ENCODE data around the gene NXPH1.

The NXPH1 gene

DNA sequence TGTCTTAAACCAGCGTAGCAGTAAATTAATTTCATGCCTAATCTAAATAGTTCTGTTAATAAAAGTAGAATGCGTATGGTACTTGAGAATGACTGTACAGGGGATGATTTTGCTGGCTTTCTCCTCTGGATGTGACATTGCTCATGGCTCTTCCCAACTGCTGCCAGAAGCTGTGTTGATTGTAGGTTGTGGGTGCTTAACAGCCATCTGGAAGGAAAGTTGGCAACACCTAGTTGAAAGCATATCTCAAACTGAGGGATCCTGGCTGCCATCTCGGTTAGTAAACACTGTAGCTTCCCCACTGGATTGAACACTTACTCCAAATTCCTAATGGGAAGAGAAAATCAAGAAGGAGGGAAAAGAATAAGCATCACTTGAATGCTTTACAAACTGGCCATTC is 130.9 kb downstream of the NXPH1 start:
- Histone ChIP-seq H3K4me3 (ENCODE audit: low read depth, low read length) (no peak overlapping the region), H2AFZ (no peak overlapping the region), H3K4me1 (no peaks in the 10 kb centered on the region), H3K9ac (no peak overlapping the region), H3K36me3 (ENCODE audit: control insufficient read depth, insufficient read depth, low read length) (no peaks in the 10 kb centered on the region), H3K79me2 (no peaks in the 10 kb centered on the region), H3K4me2 (ENCODE audit: low read length) (no peak overlapping the region), H3K27me3 (ENCODE audit: control insufficient read depth, insufficient read depth, low read length) (no peaks in the 10 kb centered on the region), H3K27ac (no peak overlapping the region), H3K9me3 (ENCODE audit: control insufficient read depth, low read length) (no peaks in the 10 kb centered on the region)
- TF ChIP-seq, protein P1, sequence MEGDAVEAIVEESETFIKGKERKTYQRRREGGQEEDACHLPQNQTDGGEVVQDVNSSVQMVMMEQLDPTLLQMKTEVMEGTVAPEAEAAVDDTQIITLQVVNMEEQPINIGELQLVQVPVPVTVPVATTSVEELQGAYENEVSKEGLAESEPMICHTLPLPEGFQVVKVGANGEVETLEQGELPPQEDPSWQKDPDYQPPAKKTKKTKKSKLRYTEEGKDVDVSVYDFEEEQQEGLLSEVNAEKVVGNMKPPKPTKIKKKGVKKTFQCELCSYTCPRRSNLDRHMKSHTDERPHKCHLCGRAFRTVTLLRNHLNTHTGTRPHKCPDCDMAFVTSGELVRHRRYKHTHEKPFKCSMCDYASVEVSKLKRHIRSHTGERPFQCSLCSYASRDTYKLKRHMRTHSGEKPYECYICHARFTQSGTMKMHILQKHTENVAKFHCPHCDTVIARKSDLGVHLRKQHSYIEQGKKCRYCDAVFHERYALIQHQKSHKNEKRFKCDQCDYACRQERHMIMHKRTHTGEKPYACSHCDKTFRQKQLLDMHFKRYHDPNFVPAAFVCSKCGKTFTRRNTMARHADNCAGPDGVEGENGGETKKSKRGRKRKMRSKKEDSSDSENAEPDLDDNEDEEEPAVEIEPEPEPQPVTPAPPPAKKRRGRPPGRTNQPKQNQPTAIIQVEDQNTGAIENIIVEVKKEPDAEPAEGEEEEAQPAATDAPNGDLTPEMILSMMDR (IDR thresholded peaks at IDR 0.05) = no peak

DNA sequence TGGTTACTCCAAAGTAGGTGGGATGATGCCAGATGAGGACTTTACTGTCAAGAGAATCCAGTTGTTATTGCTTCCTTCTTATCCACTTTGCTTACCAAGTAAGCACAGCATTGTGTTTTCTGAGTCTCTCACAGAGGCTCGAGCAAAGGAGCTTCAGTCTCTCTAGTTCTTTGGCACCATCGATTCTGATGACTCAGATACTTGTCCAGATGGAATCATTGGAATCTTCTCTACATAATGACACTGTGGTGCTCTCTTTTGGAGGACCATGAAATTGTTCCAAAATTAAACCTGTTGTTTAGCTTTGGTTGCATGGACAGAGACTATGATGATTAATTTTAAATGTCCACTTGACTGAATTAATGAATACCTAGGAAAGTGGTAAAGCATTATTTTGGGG is 132.6 kb downstream of the NXPH1 start:
- H3K9me3 ChIP-seq (ENCODE audit: control insufficient read depth, low read length) = no peaks in the 10 kb centered on the region
- H3K27ac ChIP-seq = no peak overlapping the region
- no peak overlapping the region for H3K9ac ChIP-seq
- no peaks in the 10 kb centered on the region for H3K79me2 ChIP-seq
- no peaks in the 10 kb centered on the region for H3K36me3 ChIP-seq (ENCODE audit: control insufficient read depth, insufficient read depth, low read length)
- no peak overlapping the region for H3K4me2 ChIP-seq (ENCODE audit: low read length)
- H3K27me3 ChIP-seq (ENCODE audit: control insufficient read depth, insufficient read depth, low read length) = no peaks in the 10 kb centered on the region
- no peaks in the 10 kb centered on the region for H3K4me1 ChIP-seq
- H2AFZ ChIP-seq = no peak overlapping the region
- no peak overlapping the region for H3K4me3 ChIP-seq (ENCODE audit: low read depth, low read length)
- TF ChIP-seq, protein P1 (IDR thresholded peaks at IDR 0.05) = no peak

DNA sequence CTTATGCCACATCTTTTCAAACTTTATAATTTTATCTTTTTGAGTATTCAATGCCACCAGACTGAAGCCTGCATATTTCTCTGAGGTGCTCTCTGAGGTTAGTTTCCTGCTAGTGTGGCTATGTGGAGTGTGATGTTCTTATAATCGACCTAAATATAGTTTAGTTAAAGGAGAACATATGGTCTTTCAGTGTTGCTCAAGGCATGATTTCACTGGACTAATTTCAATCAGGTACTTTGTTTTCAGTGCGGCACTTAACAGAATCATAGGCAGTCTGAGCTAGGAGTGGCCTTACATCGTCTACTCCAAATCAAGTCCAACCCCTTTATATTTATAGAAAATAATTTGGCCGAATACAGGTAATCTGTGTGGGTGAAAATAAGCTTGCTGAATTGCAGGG is 134.2 kb downstream of the NXPH1 start:
- Histone ChIP-seq H3K27me3 (ENCODE audit: control insufficient read depth, insufficient read depth, low read length) (no peaks in the 10 kb centered on the region), H3K9ac (no peak overlapping the region), H3K4me2 (ENCODE audit: low read length) (no peak overlapping the region), H3K27ac (no peak overlapping the region), H3K9me3 (ENCODE audit: control insufficient read depth, low read length) (no peaks in the 10 kb centered on the region), H3K4me3 (ENCODE audit: low read depth, low read length) (no peak overlapping the region), H2AFZ (no peak overlapping the region), H3K4me1 (no peaks in the 10 kb centered on the region), H3K79me2 (no peaks in the 10 kb centered on the region), H3K36me3 (ENCODE audit: control insufficient read depth, insufficient read depth, low read length) (no peaks in the 10 kb centered on the region)
- TF ChIP-seq, protein P1 (IDR thresholded peaks at IDR 0.05) = no peak

DNA sequence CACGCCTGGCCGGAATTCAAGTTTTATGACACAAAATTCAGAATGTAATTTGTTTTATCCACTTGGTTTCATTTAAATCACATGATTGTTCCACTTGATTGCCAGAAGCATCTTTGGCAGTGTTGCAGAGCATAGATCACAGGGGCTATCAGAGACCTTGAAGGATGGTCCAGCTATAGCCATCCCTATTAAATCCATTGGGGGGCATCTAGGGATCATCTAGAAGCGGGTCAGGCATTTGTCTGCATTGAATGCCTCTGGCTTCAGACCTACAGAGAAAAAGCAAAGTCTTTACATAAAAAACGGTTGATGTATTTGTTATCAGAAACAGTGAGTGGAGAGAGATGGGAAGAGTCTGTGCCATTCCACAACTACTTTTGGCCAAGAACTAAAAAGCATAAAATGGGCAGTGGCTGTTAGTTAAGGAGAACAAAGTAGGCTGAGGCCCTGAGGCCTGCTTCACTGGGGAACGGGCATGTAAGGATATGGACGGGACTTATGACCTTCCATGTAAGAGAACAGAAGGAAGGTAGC is 146.3 kb downstream of the NXPH1 start:
- Histone ChIP-seq H3K36me3 (ENCODE audit: control insufficient read depth, insufficient read depth, low read length) (no peaks in the 10 kb centered on the region), H3K27ac (no peak overlapping the region), H3K4me2 (ENCODE audit: low read length) (no peak overlapping the region), H3K9ac (no peak overlapping the region), H3K4me3 (ENCODE audit: low read depth, low read length) (no peak overlapping the region), H3K79me2 (no peaks in the 10 kb centered on the region), H2AFZ (no peak overlapping the region), H3K9me3 (ENCODE audit: control insufficient read depth, low read length) (no peaks in the 10 kb centered on the region), H3K27me3 (ENCODE audit: control insufficient read depth, insufficient read depth, low read length) (no peaks in the 10 kb centered on the region), H3K4me1 (no peaks in the 10 kb centered on the region)
- TF ChIP-seq, protein P1 (IDR thresholded peaks at IDR 0.05) = no peak

DNA sequence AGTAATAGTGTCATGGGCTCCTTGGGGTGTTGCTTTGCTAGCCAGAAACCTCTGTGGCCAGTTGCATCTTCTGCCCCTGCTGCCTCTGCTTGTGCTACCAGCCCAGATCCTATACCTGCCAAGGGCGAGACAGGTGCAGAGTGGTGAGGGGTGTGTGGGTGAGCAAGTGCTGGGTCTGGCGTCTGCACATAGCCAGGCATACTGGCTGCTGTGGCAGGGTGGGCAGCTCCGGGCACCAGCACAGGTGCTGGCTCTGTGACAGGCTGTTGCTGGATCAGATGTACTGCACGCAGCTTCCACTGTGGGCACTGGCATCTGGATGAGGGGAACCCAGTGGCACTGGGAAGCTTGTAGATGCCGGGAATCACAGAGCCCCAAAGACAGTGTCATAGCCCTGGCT is 148.4 kb downstream of the NXPH1 start:
- Histone ChIP-seq H3K4me3 (ENCODE audit: low read depth, low read length) (no peak overlapping the region), H3K4me2 (ENCODE audit: low read length) (no peak overlapping the region), H3K9me3 (ENCODE audit: control insufficient read depth, low read length) (no peaks in the 10 kb centered on the region), H2AFZ (no peak overlapping the region), H3K36me3 (ENCODE audit: control insufficient read depth, insufficient read depth, low read length) (no peaks in the 10 kb centered on the region), H3K9ac (no peak overlapping the region), H3K4me1 (no peaks in the 10 kb centered on the region), H3K79me2 (no peaks in the 10 kb centered on the region), H3K27ac (no peak overlapping the region), H3K27me3 (ENCODE audit: control insufficient read depth, insufficient read depth, low read length) (no peaks in the 10 kb centered on the region)
- TF ChIP-seq, protein P1 (IDR thresholded peaks at IDR 0.05) = no peak

All from parathyroid adenoma (tissue), 2 donors.